NOMO-1 treated with dmso at 0.1 percent for 144 hours (cell line): ENCODE data around the gene DIAPH2.

Source experiments
- DNase-seq: peaks from one replicate; lab custom pipeline; 2025; ENCODE audit not compliant: unreplicated experiment; lab: John Stamatoyannopoulos, UW

Gene DIAPH2

GRCh38 chrX:97039363-97040029 lies 354.9 kb downstream of the DIAPH2 start:
- DNase-seq: no peak

DNA sequence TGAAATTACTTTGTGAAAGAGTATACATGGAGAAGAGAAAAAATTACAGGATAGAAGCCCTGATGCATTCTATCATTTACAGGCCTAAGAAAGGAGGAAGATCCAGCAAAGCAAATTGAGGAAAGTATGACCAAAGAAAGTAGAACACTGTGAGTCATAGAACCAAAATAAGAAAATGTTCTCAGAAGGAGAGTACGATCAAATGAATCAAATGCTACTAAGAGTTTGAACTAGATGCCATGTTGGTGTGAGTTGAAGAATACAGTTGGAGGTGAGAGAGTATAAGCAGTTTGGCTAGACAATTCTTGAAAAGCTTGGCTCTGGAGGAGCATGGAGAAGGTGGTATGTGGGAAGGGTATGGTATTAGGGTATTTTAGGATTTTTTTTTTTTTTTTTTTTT lies 360.8 kb downstream of the DIAPH2 start:
- DNase-seq: no peak

- DNase-seq: no peak
Measured at GRCh38 chrX:97046867-97047266, 362.2 kb downstream of the DIAPH2 start.

- no peak for DNase-seq
Measured at GRCh38 chrX:97050392-97050791, 365.8 kb downstream of the DIAPH2 start.

GRCh38 chrX:97057349-97057909 lies 372.8 kb downstream of the DIAPH2 start:
- no peak for DNase-seq

DNA sequence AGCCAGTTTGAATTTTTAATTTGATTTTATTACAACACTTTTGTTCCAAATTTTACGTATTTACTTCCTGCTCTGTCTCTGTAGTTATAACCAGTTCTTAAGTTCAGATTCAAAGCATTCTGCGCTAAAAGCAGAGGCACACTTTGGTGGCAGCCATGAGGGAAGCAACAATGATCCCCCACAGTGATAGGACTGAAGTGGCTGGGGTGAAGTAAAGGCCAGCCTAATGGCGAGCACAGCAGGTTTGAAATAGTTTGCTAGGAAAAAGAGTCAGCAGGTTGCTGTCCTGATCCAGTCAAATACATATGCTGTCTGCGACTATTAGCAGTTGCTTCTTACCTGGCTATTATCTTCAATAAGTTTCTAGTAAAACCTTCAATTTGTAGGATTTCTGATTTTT lies 375.4 kb downstream of the DIAPH2 start:
- DNase-seq: no peak

DNA sequence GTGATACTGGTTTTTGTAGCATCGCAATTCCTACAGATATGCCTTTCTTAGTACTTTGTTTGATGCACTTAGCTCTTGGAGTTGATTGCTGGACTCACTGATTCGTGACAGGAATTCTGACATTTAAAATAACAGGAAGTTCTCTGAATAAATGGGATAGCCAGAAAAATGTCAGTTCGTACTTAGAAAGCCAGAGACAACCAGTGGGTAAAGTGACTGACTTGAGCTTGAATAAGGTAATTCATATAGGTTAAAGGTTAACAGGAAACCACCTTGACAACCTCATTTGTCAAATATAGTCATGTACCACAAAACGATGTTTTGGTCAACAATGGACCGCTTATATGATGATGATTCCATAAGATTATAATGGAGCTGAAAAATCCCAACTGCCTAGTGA lies 380.4 kb downstream of the DIAPH2 start:
- DNase-seq: no peak

DNA sequence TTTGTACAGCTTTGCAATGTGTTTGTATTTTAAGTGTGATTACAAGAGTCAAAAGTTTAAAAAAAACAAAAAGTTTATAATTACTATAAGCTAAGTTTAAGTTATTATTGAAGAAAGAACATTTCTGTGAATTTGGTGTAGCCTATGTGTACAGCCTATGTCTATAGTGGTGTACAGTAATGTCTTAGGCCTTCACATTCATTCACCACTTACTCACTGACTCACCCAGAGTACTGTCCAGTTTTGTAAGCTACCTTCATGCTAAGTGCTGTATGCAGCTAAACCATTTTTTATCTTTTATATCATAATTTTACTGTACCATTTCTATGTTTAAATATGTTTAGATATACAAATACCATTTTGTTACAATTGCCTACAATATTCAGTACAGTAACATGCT lies 381.3 kb downstream of the DIAPH2 start:
- DNase-seq: no peak

DNA sequence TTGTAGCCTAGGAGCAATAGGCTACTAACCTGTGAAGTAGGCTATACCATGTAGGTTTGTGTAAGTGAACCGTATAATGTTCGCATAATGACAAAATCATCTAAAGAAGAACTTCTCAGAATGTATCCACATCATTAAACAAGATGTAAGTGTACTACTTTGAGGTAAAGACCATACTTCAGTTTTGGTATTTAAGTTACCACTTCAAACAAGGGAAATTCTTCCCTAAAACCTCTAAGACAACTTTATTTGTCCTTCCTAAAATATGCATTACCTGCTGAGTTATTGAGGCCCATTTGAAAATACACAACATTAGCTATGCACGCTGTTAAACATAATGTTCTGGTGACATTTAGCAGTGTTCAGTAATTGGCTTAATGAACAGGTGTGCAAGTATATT lies 381.7 kb downstream of the DIAPH2 start:
- DNase-seq: no peak

DNA sequence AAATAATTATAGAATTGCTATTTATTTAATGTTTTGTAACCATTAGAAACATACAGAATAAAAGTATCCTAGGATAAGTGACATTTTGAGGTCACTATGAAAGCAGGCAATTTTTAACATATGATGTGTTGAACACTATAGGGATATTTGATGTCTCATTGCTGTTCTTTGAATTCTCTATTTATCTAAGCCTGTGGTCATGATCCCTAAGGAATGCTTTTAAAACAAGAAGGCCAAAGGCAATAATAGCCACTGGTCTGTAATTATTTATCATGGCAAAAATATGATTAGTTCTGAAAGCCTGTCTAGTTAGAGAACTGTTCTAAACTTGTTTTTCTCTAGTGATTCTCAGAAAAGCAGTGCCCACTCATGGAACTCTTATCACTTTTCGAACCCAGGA lies 385.7 kb downstream of the DIAPH2 start:
- no peak for DNase-seq

DNA sequence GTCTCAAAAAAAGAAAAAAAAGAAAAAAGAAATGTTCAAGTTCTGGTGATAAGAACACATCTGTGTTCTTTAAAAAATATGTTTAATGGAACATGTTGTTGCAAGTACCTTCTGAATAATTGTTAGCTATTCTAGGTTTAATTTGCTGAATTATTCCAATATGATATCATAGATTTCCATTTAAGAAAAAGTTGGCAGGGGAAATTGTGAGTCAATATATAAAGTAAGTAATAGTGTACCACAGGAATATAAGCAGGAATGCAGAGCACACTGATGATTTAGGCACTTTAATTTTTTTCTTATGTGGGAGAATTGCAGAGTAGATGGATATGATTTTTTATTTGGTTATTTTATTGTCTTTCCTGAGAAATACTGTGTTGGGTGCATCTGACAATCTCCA lies 389.8 kb downstream of the DIAPH2 start:
- no peak for DNase-seq

DNA sequence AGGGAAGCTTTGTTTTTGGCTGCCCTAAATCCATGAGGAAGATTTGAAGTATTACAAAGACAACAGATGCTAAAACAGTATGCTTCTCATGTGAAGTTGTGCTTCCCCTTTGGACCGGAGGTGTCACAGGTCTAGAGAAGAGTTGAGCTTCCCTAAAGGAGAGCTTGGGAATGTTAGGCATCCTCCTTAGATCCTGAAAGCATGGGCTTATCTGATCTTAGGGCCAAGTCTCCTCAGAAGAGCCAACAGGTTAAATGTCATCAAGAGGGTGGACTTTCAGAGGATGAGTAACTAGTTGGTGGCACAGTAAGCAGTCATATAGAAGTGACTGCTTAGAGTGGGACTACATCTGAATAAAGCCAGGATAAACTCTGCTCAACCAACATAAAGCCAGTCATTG lies 404.5 kb downstream of the DIAPH2 start:
- DNase-seq: no peak

DNA sequence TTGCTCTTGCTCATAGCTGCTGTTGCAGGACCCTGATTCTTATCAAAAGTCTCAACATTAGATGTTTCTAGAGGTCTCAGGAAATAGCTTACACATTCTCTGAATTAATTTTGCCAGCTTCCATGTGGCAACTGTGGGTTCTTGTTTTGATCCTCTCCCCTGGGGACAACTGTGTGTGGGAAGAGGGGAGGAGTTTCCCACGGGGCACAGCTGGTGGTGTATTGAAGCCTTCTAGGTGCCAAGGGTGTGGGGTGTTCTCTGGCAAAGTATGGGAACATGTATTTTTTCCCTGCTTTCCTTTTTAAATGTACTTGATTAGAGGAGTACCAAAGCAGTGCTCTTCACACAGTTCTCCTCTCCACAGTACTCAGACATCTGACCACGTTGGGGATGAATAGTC lies 411.7 kb downstream of the DIAPH2 start:
- DNase-seq: no peak

- DNase-seq: peak; percentile 1
Measured at GRCh38 chrX:97102938-97103337, 418.3 kb downstream of the DIAPH2 start.

DNA sequence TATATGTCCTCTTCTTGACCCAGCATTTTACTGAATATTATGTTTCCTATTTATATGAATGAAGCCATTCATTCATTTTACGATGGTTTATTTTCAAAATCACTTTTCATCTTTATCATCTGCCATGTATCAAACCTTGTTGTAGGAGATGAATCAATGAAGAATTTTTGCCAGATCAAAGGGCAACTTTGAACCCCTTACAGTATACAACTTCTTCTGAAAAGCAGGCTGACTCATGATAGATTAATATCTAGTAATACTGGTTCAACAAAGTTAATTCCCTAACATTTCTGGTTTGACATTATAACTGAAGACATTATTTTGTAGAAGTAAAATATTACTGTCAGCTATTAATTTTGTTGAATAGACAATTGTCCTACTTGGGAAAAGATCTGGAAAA lies 425.1 kb downstream of the DIAPH2 start:
- DNase-seq: no peak

GRCh38 chrX:97117572-97117971 lies 432.9 kb downstream of the DIAPH2 start:
- DNase-seq: no peak

DNA sequence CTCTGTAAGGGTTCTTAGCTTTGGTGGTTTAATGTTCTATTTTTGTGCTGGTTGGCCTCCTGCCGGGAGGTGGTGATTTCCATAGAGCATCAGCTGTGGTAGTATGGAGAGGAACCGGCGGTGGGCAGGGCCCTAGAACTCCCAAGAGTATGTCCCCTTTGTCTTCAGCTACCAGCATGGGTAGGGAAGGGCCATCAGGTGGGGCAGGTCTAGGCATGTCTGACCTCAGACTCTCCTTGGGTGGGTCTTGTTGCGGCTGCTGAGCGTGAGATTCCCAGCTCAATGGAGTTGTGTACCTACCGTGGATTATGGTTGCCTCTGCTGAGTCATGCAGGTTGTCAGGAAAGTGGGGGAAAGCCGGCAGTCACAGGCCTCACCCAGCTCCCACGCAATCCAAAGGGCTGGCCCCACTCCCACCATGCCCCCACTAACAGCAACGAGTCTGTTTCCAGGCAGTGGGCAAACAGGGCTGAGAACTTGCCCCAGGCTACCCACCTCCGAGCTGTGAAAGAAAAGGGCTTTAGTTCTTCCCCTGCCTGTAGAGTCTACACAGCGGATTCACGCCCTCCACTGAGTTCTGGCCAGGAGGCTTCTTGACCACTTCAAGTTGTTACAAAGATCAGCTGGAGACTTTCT lies 434.9 kb downstream of the DIAPH2 start:
- DNase-seq: no peak

- no peak for DNase-seq
Measured at GRCh38 chrX:97123001-97123400, 438.4 kb downstream of the DIAPH2 start.

DNA sequence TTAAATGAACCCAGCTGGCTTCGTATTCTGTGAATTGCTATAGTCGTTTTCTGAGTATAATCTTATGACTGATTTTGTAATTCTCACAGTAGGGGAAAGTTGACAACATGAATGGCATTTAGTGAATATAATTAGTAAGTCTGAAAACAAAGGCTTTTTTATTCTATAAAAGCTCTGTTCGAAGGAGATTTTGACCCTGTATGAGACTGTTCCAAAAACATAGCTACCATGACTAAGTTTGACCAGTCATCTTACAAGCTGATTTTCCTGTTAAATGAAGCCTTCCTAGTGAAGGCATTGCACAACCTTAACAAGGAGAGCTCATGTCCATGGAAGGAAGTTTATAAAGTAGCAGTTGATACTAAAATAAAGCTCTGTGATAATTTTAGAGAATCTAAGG lies 441.4 kb downstream of the DIAPH2 start:
- no peak for DNase-seq

DNA sequence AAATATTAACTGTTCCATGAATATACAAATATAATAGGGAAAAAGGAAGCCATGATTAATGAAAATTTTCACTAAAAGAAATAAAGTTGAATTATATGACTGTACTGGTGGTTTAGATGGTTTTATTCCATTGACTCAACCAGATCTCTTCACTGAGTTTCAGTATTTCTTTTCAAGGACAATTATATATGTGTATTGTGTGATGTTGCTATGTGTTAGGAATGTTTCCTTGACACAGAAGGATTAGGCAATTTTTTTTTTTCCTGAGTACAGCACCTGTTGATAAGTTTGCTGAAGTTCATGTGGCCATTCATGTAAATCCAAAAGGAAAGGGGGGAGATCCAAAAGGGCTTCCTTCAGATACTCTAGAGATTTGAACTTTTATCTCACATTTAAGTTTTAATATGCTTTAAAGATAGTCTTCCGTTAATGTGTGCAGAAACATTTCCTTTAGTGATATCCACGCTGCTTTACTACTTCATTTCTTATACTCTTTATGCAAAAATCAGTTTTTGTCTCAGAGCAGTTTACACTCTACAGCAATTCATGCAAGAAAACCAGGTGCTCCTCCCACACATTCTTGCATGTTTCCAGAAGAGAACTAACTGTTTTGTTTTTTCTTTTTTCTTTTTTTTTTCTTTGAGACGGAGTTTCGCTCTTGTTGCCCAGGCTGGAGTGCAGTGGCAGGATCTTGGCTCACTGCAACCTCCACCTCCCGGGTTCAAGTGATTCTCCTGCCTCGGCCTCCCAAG lies 448.2 kb downstream of the DIAPH2 start:
- no peak for DNase-seq

DNA sequence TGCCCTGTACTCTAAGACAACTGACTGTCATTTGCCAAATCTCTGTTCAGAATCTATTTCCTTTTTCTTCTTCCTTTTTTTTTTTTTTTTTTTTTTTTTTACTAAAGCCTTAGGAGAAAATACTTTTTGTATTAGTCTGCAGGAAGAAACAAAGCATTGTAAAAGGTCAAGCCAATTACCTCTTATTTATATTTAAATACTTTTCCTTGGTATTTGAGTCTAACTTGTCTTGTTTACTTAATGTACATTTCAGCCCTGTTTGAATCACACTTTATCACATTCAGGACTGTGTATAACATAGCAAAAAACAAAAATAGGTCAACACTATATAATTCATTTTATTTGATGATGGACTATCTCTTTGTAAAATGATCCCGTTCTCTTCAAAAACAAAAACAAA lies 461.3 kb downstream of the DIAPH2 start:
- DNase-seq: no peak

DNA sequence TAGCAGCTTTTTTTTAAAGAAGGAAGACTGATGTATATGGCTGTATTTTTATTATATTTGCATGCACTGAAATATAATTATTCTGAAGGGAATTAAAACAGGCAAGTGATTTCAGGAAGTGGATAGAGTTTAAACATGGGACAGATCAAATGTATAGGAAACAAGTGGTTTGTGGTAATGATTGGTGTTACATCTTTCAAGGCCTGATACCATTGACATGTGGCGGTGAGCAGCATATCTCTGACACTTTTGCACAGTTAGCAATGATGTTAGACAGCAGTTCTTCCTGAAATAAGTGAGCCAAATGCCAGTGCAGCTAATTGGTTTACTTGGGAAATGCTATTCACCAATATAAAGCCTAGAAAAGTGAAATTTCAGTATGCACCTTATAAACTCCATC lies 471.2 kb downstream of the DIAPH2 start:
- no peak for DNase-seq
